Cardiac muscle cell (in vitro differentiated cells and primary cell): ENCODE measurements around the gene GABRG3. TPM values are rescaled to one million over a fixed set of nuclear protein-coding genes. Genes with fewer than 3 reads are reported as not detected.

Experiments used
- DNase-seq, 2 donors: peaks; one replicate each; pipeline versions ENCODE4 v3.0.0 to v3.0.0-alpha.2; 2010 to 2017; ENCODE audit warnings: low read depth in 1 of 2, low spot score in 1 of 2
- H3K27ac ChIP-seq: fragments of 200-600 bp; sonication (generic); 2 replicates; pipeline ENCODE4 v1.5.1; 2016
- H3K27me3 ChIP-seq: fragments of 200-600 bp; sonication (generic); 2 replicates; pipeline ENCODE4 v1.6.0; 2016; ENCODE audit warnings: control low read depth
- H3K36me3 ChIP-seq: fragments of 200-600 bp; sonication (generic); 2 replicates; pipeline ENCODE4 v1.5.1; 2016; ENCODE audit warnings: control low read depth
- H3K4me1 ChIP-seq: fragments of 200-600 bp; sonication (generic); 2 replicates; pipeline ENCODE4 v1.8.1; 2017; ENCODE audit warnings: low read depth, mild to moderate bottlenecking, mixed run types
- H3K4me3 ChIP-seq: fragments of 200-600 bp; sonication (generic); 2 replicates; pipeline ENCODE4 v1.5.1; 2016; ENCODE audit warnings: mild to moderate bottlenecking
- H3K9me3 ChIP-seq: fragments of 200-600 bp; sonication (generic); 2 replicates; pipeline ENCODE4 v1.5.1; 2017; ENCODE audit warnings: low read depth, mild to moderate bottlenecking, control low read depth
- polyA plus RNA-seq: library from polyadenylated mRNA; unstranded; fragments of >200 nt; fragmentation: Nextera tagmentation; extraction: Ambion mirVana; gene quantifications from 2 replicates; pipeline ENCODE4 v1.2.1, GENCODE V29; 2016
- total RNA-seq: library from RNA; depleted of rRNA; stranded (reverse); fragments of >200 nt; gene quantifications from 2 replicates; pipeline ENCODE4 v1.2.3, GENCODE V29; 2016
- TF ChIP-seq, protein P1 (sequence below): IDR thresholded peaks from 2 replicates; pipeline ENCODE4 v1.5.1; 2012; ENCODE audit warnings: low read depth, mild to moderate bottlenecking, low read length

Gene GABRG3
- total and polyA plus RNA-seq, 2 experiments from 2014 or later, result not detected

- H3K27me3 ChIP-seq, result no peaks in the 10 kb centered on the region
- no peak overlapping the region for H3K27ac ChIP-seq
- TF ChIP-seq, protein P1, sequence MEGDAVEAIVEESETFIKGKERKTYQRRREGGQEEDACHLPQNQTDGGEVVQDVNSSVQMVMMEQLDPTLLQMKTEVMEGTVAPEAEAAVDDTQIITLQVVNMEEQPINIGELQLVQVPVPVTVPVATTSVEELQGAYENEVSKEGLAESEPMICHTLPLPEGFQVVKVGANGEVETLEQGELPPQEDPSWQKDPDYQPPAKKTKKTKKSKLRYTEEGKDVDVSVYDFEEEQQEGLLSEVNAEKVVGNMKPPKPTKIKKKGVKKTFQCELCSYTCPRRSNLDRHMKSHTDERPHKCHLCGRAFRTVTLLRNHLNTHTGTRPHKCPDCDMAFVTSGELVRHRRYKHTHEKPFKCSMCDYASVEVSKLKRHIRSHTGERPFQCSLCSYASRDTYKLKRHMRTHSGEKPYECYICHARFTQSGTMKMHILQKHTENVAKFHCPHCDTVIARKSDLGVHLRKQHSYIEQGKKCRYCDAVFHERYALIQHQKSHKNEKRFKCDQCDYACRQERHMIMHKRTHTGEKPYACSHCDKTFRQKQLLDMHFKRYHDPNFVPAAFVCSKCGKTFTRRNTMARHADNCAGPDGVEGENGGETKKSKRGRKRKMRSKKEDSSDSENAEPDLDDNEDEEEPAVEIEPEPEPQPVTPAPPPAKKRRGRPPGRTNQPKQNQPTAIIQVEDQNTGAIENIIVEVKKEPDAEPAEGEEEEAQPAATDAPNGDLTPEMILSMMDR, result no peak
- no peak for DNase-seq
- H3K4me3 ChIP-seq, result no peak overlapping the region
- no peaks in the 10 kb centered on the region for H3K36me3 ChIP-seq
- no peaks in the 10 kb centered on the region for H3K9me3 ChIP-seq
- H3K4me1 ChIP-seq, result no peaks in the 10 kb centered on the region
These were observed 260.8 kb downstream of the GABRG3 start for GRCh38 chr15:27231811-27232210.

- Histone ChIP-seq H3K27ac (no peak overlapping the region), H3K4me1 (no peaks in the 10 kb centered on the region), H3K4me3 (no peak overlapping the region), H3K27me3 (no peaks in the 10 kb centered on the region), H3K9me3 (no peaks in the 10 kb centered on the region), H3K36me3 (no peaks in the 10 kb centered on the region)
- DNase-seq, result no peak
- TF ChIP-seq, protein P1, result no peak
These were observed 261.9 kb downstream of the GABRG3 start for GRCh38 chr15:27232876-27233275.

DNA sequence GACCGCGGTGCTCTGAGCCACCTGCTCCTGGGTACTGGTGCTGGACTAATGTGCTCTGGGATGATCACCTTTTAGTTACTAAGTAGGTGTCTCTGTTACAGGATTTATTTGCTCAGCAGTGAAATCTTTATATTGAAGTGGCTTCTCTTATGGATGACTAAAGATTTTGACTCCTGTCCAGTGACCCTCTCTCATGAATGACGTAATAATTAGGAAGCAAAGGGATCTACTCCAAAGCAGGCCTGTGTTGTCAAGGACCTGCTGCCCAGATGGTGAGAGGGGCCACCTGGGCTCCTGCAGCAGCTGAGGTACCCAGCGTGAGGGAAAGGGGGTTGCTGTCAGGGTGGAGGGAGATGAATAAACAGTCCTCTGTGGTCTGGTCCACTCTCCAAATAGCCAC, 263.6 kb downstream of the GABRG3 start:
- H3K36me3 ChIP-seq, result no peaks in the 10 kb centered on the region
- H3K27ac ChIP-seq, result no peak overlapping the region
- no peaks in the 10 kb centered on the region for H3K9me3 ChIP-seq
- TF ChIP-seq, protein P1, result no peak
- H3K27me3 ChIP-seq, result no peaks in the 10 kb centered on the region
- no peaks in the 10 kb centered on the region for H3K4me1 ChIP-seq
- DNase-seq, result no peak
- no peak overlapping the region for H3K4me3 ChIP-seq

GRCh38 chr15:27235161-27235560, 264.2 kb downstream of the GABRG3 start:
- no peaks in the 10 kb centered on the region for H3K27me3 ChIP-seq
- H3K36me3 ChIP-seq, result no peaks in the 10 kb centered on the region
- no peak for DNase-seq
- H3K27ac ChIP-seq, result no peak overlapping the region
- H3K4me3 ChIP-seq, result no peak overlapping the region
- H3K4me1 ChIP-seq, result no peaks in the 10 kb centered on the region
- H3K9me3 ChIP-seq, result no peaks in the 10 kb centered on the region
- TF ChIP-seq, protein P1, result no peak

DNA sequence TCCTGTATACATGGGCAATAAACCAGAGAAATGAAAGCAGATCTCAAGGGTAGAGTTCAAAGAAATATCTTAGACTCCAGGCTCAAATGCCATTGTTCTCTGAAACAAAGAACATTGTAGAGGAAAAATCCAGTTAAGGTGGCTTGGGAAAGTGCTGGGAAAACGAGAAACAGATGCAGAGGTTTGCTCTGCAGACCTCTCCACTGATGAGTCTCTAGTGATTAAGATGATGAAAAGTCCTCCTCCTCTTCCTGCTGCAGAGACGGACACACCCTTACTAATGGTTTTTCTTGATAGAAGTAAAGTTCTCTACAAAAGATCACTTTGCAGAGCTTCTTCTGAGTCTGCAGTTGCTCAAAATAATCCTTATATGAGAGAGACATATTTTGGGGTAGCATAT, 264.7 kb downstream of the GABRG3 start:
- TF ChIP-seq, protein P1, result no peak
- H3K27me3 ChIP-seq, result no peaks in the 10 kb centered on the region
- no peak overlapping the region for H3K4me3 ChIP-seq
- no peaks in the 10 kb centered on the region for H3K4me1 ChIP-seq
- no peaks in the 10 kb centered on the region for H3K9me3 ChIP-seq
- no peak overlapping the region for H3K27ac ChIP-seq
- H3K36me3 ChIP-seq, result no peaks in the 10 kb centered on the region
- DNase-seq, result no peak
